Measurements from ENCODE around the gene DPM3.

Gene DPM3

GRCh38 chr1:155131285-155131684 lies 9.0 kb downstream of the DPM3 start:
- Histone ChIP-seq H2AFZ (ENCODE audit: low read length) (no peak overlapping the region), H3K9ac (ENCODE audit: low read length) (no peak overlapping the region), H3K27ac (ENCODE audit: low read length) (no peak overlapping the region), H3K4me3 (ENCODE audit: low read length) (no peak overlapping the region), H3K27me3 (replicated peaks; ENCODE audit: insufficient read depth, low read length) (peaks cover 50% of the 10 kb centered on the region), H3F3A (ENCODE audit: insufficient read depth, low read length) (peaks cover 21% of the 10 kb centered on the region), H3K9me3 (replicated peaks; ENCODE audit: insufficient read depth, low read length) (no peaks in the 10 kb centered on the region), H3K36me3 (replicated peaks; ENCODE audit: insufficient read depth, low read length) (no peaks in the 10 kb centered on the region), H3K9me2 (replicated peaks; ENCODE audit: insufficient read depth, low read length) (no peaks in the 10 kb centered on the region), H3K4me1 (ENCODE audit: low read length) (peaks cover 14% of the 10 kb centered on the region), H3K4me2 (ENCODE audit: low read depth, low read length) (no peak overlapping the region), H3K79me2 (ENCODE audit: low read length) (no peaks in the 10 kb centered on the region), H4K20me1 (ENCODE audit: insufficient read depth, low read length) (no peaks in the 10 kb centered on the region)
- TF ChIP-seq CTCF (IDR thresholded peaks at IDR 0.05; ENCODE audit: low read length) (no peak), EZH2phosphoT487 (IDR thresholded peaks at IDR 0.05; ENCODE audit: low read length) (no peak), EZH2 (optimal IDR thresholded peaks at IDR 0.05; ENCODE audit: low read depth, low read length) (no peak)
- no peak for DNase-seq

GRCh38 chr1:155130272-155131006 lies 9.9 kb downstream of the DPM3 start:
- TF ChIP-seq CTCF (IDR thresholded peaks at IDR 0.05; ENCODE audit: low read length) (no peak), EZH2 (optimal IDR thresholded peaks at IDR 0.05; ENCODE audit: low read depth, low read length) (no peak), EZH2phosphoT487 (IDR thresholded peaks at IDR 0.05; ENCODE audit: low read length) (no peak)
- Histone ChIP-seq H3F3A (ENCODE audit: insufficient read depth, low read length) (peaks cover 14% of the 10 kb centered on the region), H3K4me1 (ENCODE audit: low read length) (peaks cover 14% of the 10 kb centered on the region), H3K36me3 (replicated peaks; ENCODE audit: insufficient read depth, low read length) (no peaks in the 10 kb centered on the region), H3K9me2 (replicated peaks; ENCODE audit: insufficient read depth, low read length) (no peaks in the 10 kb centered on the region), H3K4me2 (ENCODE audit: low read depth, low read length) (no peak overlapping the region), H4K20me1 (ENCODE audit: insufficient read depth, low read length) (no peaks in the 10 kb centered on the region), H3K79me2 (ENCODE audit: low read length) (no peaks in the 10 kb centered on the region), H3K27me3 (replicated peaks; ENCODE audit: insufficient read depth, low read length) (peaks cover 59% of the 10 kb centered on the region), H3K9ac (ENCODE audit: low read length) (no peak overlapping the region), H2AFZ (ENCODE audit: low read length) (no peak overlapping the region), H3K27ac (ENCODE audit: low read length) (no peak overlapping the region), H3K9me3 (replicated peaks; ENCODE audit: insufficient read depth, low read length) (no peaks in the 10 kb centered on the region), H3K4me3 (ENCODE audit: low read length) (no peak overlapping the region)
- DNase-seq, result no peak

GRCh38 chr1:155128755-155129473 lies 11.4 kb downstream of the DPM3 start:
- no peak for DNase-seq
- Histone ChIP-seq H3K4me2 (ENCODE audit: low read depth, low read length) (no peak overlapping the region), H3K36me3 (replicated peaks; ENCODE audit: insufficient read depth, low read length) (no peaks in the 10 kb centered on the region), H2AFZ (ENCODE audit: low read length) (no peak overlapping the region), H3K9me3 (replicated peaks; ENCODE audit: insufficient read depth, low read length) (no peaks in the 10 kb centered on the region), H3K27ac (ENCODE audit: low read length) (no peak overlapping the region), H3K27me3 (replicated peaks; ENCODE audit: insufficient read depth, low read length) (peaks cover 74% of the 10 kb centered on the region), H3K4me1 (ENCODE audit: low read length) (peaks cover 5% of the 10 kb centered on the region; the same call in 1 of the 2 replicates), H3K79me2 (ENCODE audit: low read length) (no peaks in the 10 kb centered on the region), H3F3A (ENCODE audit: insufficient read depth, low read length) (no peaks in the 10 kb centered on the region), H3K9me2 (replicated peaks; ENCODE audit: insufficient read depth, low read length) (no peaks in the 10 kb centered on the region), H3K9ac (ENCODE audit: low read length) (no peak overlapping the region), H3K4me3 (ENCODE audit: low read length) (no peak overlapping the region), H4K20me1 (ENCODE audit: insufficient read depth, low read length) (no peaks in the 10 kb centered on the region)
- TF ChIP-seq EZH2phosphoT487 (IDR thresholded peaks at IDR 0.05; ENCODE audit: low read length), result no peak
